H1 (cell line): ENCODE measurements around the gene CHRDL2. TPM values are rescaled to one million over a fixed set of nuclear protein-coding genes. Genes with fewer than 3 reads are reported as not detected.

Experiments
- CTCF ChIA-PET: fragments of 300-600 bp; sonication (Branson Sonifier 250); formaldehyde crosslinking; loops from one replicate; lab custom pipeline; 2021; ENCODE audit not compliant: partially characterized antibody; lab: Charles Lee
- POLR2A ChIA-PET: fragments of 300-600 bp; sonication (Branson Sonifier 250); formaldehyde crosslinking; loops from one replicate; lab custom pipeline; 2021; ENCODE audit warnings: inconsistent platforms; ENCODE audit not compliant: partially characterized antibody; lab: Charles Lee
- DNase-seq, 2 experiments: peaks; one replicate each; pipeline versions ENCODE4 v3.0.0 to v3.0.0-alpha.2; 2010 to 2022; ENCODE audit warnings: low spot score in 2 of 2, low read depth in 1 of 2, mixed read lengths in 1 of 2
- FAIRE-seq: peaks from 2 replicates; lab custom pipeline; 2011; peaks lifted over from hg19 to GRCh38; lab: Jason Lieb, UNC
- H2AFZ ChIP-seq: 2 replicates; pipeline ENCODE4 v1.8.1; 2012; ENCODE audit warnings: low read length, inconsistent platforms
- H2AK5ac ChIP-seq: 2 replicates; pipeline ENCODE4 v1.6.1; 2013; ENCODE audit warnings: low read depth, low read length
- H2BK120ac ChIP-seq: replicated peaks from 2 replicates; pipeline ENCODE3; 2013; ENCODE audit warnings: low read depth, low read length, inconsistent platforms
- H2BK12ac ChIP-seq: 2 replicates; pipeline ENCODE4 v1.6.1; 2013; ENCODE audit warnings: low read depth, low read length
- H2BK15ac ChIP-seq: 2 replicates; pipeline ENCODE4 v1.6.1; 2013; ENCODE audit warnings: low read length
- H2BK20ac ChIP-seq: 2 replicates; pipeline ENCODE4 v1.6.1; 2013; ENCODE audit warnings: low read length
- H2BK5ac ChIP-seq: 2 replicates; pipeline ENCODE4 v1.6.1; 2013; ENCODE audit warnings: low read depth, low read length
- H3K14ac ChIP-seq: 2 replicates; pipeline ENCODE4 v1.6.1; 2013; ENCODE audit warnings: inconsistent platforms; ENCODE audit not compliant: insufficient read length
- H3K18ac ChIP-seq: 2 replicates; pipeline ENCODE4 v1.6.1; 2013; ENCODE audit warnings: low read length; ENCODE audit errors: extremely low read depth
- H3K23ac ChIP-seq: 2 replicates; pipeline ENCODE4 v1.6.1; 2013; ENCODE audit warnings: inconsistent platforms; ENCODE audit not compliant: insufficient read length
- H3K23me2 ChIP-seq: 2 replicates; pipeline ENCODE4 v1.6.1; 2013; ENCODE audit warnings: low read depth, low read length
- H3K27ac ChIP-seq: 2 replicates; pipeline ENCODE4 v1.6.1; 2011; ENCODE audit warnings: low read depth, low read length, inconsistent platforms
- H3K27me3 ChIP-seq, 4 experiments: replicated peaks in 1 of 4; 1 replicate in 1 of 4; 2 replicates in 3 of 4; pipeline versions ENCODE4 v1.6.1 to v1.8.1; 2011 to 2013; ENCODE audit warnings: low read length in 3 of 4, mild to moderate bottlenecking in 3 of 4, inconsistent platforms in 2 of 4, mixed read lengths in 2 of 4, moderate library complexity in 1 of 4; ENCODE audit not compliant: control insufficient read depth in 3 of 4, insufficient read depth in 3 of 4; ENCODE audit errors: extremely low read depth in 1 of 4
- H3K36me3 ChIP-seq, 4 experiments: 2 replicates each; pipeline versions ENCODE4 v1.6.1 to v1.8.1; 2011 to 2013; ENCODE audit warnings: mild to moderate bottlenecking in 4 of 4, low read length in 3 of 4, moderate library complexity in 2 of 4, control low read depth in 1 of 4, inconsistent platforms in 1 of 4; ENCODE audit not compliant: insufficient read depth in 4 of 4, control insufficient read depth in 2 of 4
- H3K4ac ChIP-seq: replicated peaks from 2 replicates; pipeline ENCODE3; 2013; ENCODE audit warnings: low read length, low read depth, mixed read lengths, inconsistent platforms; ENCODE audit not compliant: insufficient read length
- H3K4me1 ChIP-seq, 4 experiments: replicated peaks in 1 of 4; 1 replicate in 1 of 4; 2 replicates in 3 of 4; pipeline versions ENCODE4 v1.6.1 to v1.8.1; 2011 to 2013; ENCODE audit warnings: low read length in 3 of 4, inconsistent platforms in 2 of 4, mixed read lengths in 1 of 4; ENCODE audit not compliant: insufficient read depth in 4 of 4, control insufficient read depth in 3 of 4
- H3K4me2 ChIP-seq, 2 experiments: 2 replicates each; pipeline versions ENCODE4 v1.6.1 to v1.8.1; 2011 to 2013; ENCODE audit warnings: low read depth in 2 of 2, low read length in 2 of 2, control low read depth in 1 of 2, inconsistent platforms in 1 of 2, mild to moderate bottlenecking in 1 of 2; ENCODE audit not compliant: insufficient read depth in 1 of 2
- H3K4me3 ChIP-seq, 4 experiments: fragments of 200-600, 300-600 bp in 1 of 4; sonication (generic), shearing (Covaris generic), sonication (Bioruptor Twin) in 1 of 4; 2 replicates each; pipeline versions ENCODE4 v1.5.1 to v1.8.1; 2011 to 2016; ENCODE audit warnings: low read length in 4 of 4, low read depth in 3 of 4, control low read depth in 2 of 4, inconsistent platforms in 2 of 4, mild to moderate bottlenecking in 2 of 4, mixed read lengths in 1 of 4, moderate library complexity in 1 of 4; ENCODE audit not compliant: insufficient read depth in 2 of 4; ENCODE audit errors: extremely low read depth in 1 of 4
- H3K56ac ChIP-seq: replicated peaks from 2 replicates; pipeline ENCODE3; 2013; ENCODE audit warnings: low read depth, mild to moderate bottlenecking, mixed read lengths, low read length, inconsistent platforms; ENCODE audit not compliant: insufficient read length
- H3K79me1 ChIP-seq: 2 replicates; pipeline ENCODE4 v1.6.1; 2013; ENCODE audit warnings: low read depth, low read length, control low read depth
- H3K79me2 ChIP-seq, 2 experiments: 2 replicates each; pipeline versions ENCODE4 v1.6.1 to v1.8.1; 2012 to 2013; ENCODE audit warnings: low read length in 2 of 2, mild to moderate bottlenecking in 2 of 2, inconsistent platforms in 1 of 2; ENCODE audit not compliant: insufficient read depth in 2 of 2, control insufficient read depth in 1 of 2
- H3K9ac ChIP-seq, 4 experiments: replicated peaks in 1 of 4; 1 replicate in 1 of 4; 2 replicates in 3 of 4; pipeline versions ENCODE4 v1.6.1 to v1.8.1; 2011 to 2013; ENCODE audit warnings: low read depth in 3 of 4, low read length in 3 of 4, control low read depth in 2 of 4, mild to moderate bottlenecking in 2 of 4, moderate library complexity in 2 of 4, inconsistent platforms in 1 of 4; ENCODE audit errors: extremely low read depth in 1 of 4
- H3K9me3 ChIP-seq, 2 experiments: 2 replicates each; pipeline versions ENCODE4 v1.6.1 to v1.8.1; 2012 to 2013; ENCODE audit warnings: mild to moderate bottlenecking in 2 of 2, moderate library complexity in 2 of 2, control low read depth in 1 of 2, inconsistent platforms in 1 of 2, low read depth in 1 of 2, low read length in 1 of 2, mixed read lengths in 1 of 2; ENCODE audit not compliant: insufficient read depth in 2 of 2
- H4K20me1 ChIP-seq, 2 experiments: replicated peaks in 1 of 2; 2 replicates each; pipeline versions ENCODE3 to v1.8.1; 2011 to 2013; ENCODE audit warnings: inconsistent platforms in 2 of 2, low read length in 2 of 2, mild to moderate bottlenecking in 1 of 2; ENCODE audit not compliant: insufficient read depth in 2 of 2, control insufficient read depth in 1 of 2
- H4K5ac ChIP-seq: 2 replicates; pipeline ENCODE4 v1.6.1; 2013; ENCODE audit warnings: low read length, low read depth, mixed read lengths, inconsistent platforms; ENCODE audit not compliant: insufficient read length
- H4K8ac ChIP-seq: 2 replicates; pipeline ENCODE4 v1.8.0; 2013; ENCODE audit warnings: mild to moderate bottlenecking, moderate library complexity, low read length, inconsistent platforms; ENCODE audit not compliant: insufficient read depth; ENCODE audit errors: extremely low read depth
- H4K91ac ChIP-seq: replicated peaks from 2 replicates; pipeline ENCODE3; 2013; ENCODE audit warnings: low read length, mixed read lengths, inconsistent platforms; ENCODE audit not compliant: insufficient read length
- EZH2 ChIP-seq: fragments of 200-600 bp; sonication (generic); IDR thresholded peaks from 2 replicates; pipeline ENCODE4 v1.7.1; 2012; ENCODE audit warnings: low read depth, mild to moderate bottlenecking, moderate library complexity, low read length, inconsistent platforms; ENCODE audit not compliant: severe bottlenecking
- JUN ChIP-seq: IDR thresholded peaks from 2 replicates; pipeline ENCODE4 v1.6.1; 2011; ENCODE audit warnings: low read depth, mild to moderate bottlenecking, improper control_type of control experiment, low read length
- TAF7 ChIP-seq: optimal IDR thresholded peaks from 2 replicates; pipeline ENCODE3; 2011; ENCODE audit warnings: low read depth, mild to moderate bottlenecking, inconsistent platforms, low read length, moderate library complexity, borderline replicate concordance
- WGBS, 2 experiments: shearing (Covaris generic) in 1 of 2; methylation state at CpG; one replicate each; pipeline versions ENCODE4 v1.1.6 to v1.1.7; 2013 to 2015; ENCODE audit warnings: low lambda C conversion rate in 2 of 2, mixed read lengths in 2 of 2, inconsistent platforms in 1 of 2, low coverage in 1 of 2, missing lambda C conversion rate in 1 of 2; ENCODE audit not compliant: insufficient replicate concordance in 2 of 2, insufficient coverage in 1 of 2, insufficient read length in 1 of 2; ENCODE audit errors: extremely low coverage in 1 of 2, missing lambda C conversion rate in 1 of 2; 5-methylcytosine and 5-hydroxymethylcytosine counted together
- polyA plus RNA-seq, 7 experiments: library from polyadenylated mRNA; depleted of rRNA in 3 of 7; stranded (reverse) in 5 of 7; unstranded in 2 of 7; fragments of >200 nt in 5 of 7; fragments of 200-250 nt in 2 of 7; gene quantifications; 1 replicate in 5 of 7; 2 replicates in 1 of 7; 4 replicates in 1 of 7; pipeline versions ENCODE4 v1.2.1 to v1.2.3, GENCODE V29; 2011 to 2013; ENCODE audit warnings: missing spikeins in 2 of 7, mixed read lengths in 2 of 7
- total RNA-seq: library from RNA; stranded (reverse); fragmentation: NEBNext Ultra II Directional; extraction: Animal tissue kit (Norgen Biotek cat#: 25700); gene quantifications from 2 replicates; pipeline ENCODE4 v1.2.1, GENCODE V29; 2021

Gene CHRDL2
- total and polyA plus RNA-seq, 2 of the 8 experiments (the other 6 are each of a cell fraction or from before 2014, with no cell fraction given) = 0.26 to 0.48 TPM

DNA sequence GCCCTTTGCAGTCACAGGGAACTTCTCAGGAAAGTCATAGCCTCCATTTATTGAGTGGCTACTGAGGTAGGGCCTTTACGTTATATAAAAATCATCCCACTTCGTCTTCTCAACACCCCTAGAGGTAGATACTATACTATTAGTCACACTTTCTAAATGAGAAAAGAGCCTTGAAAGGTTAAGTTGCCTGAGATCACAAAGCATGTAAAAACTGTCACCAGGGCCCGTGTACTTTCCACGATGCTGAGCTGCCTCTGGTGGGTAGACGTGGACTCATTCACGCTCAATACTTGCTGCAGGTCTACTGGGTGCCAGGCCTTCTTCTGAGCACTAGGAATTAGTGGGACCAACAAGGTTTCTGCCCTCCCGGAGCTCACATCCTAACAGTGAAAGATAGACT lies 16.3 kb downstream of the CHRDL2 start:
- Histone ChIP-seq H3K18ac (no peak overlapping the region), H4K20me1 (no peaks in the 10 kb centered on the region), H4K5ac (no peak overlapping the region), H3K14ac (no peak overlapping the region), H3K9me3 (no peaks in the 10 kb centered on the region), H2BK12ac (no peak overlapping the region), H3K4me3 (no peak overlapping the region), H3K4ac (no peak overlapping the region), H2AK5ac (no peak overlapping the region), H3K27me3 (no peaks in the 10 kb centered on the region), H2AFZ (no peak overlapping the region), H2BK15ac (no peak overlapping the region), H4K91ac (no peak overlapping the region), H3K4me2 (no peak overlapping the region), H3K23me2 (no peaks in the 10 kb centered on the region; the same call in 1 of the 2 replicates), H3K27ac (no peak overlapping the region), H3K36me3 (no peaks in the 10 kb centered on the region), H4K8ac (no peak overlapping the region), H3K4me1 (peaks cover 0 to 6% (median 3%) of the 10 kb centered on the region in 4 experiments; a peak in 3 of 7 replicates), H3K79me1 (no peaks in the 10 kb centered on the region), H2BK120ac (no peak overlapping the region), H2BK20ac (no peak overlapping the region), H3K9ac (no peak overlapping the region), H3K79me2 (no peaks in the 10 kb centered on the region), H2BK5ac (no peak overlapping the region), H3K56ac (no peak overlapping the region), H3K23ac (no peak overlapping the region)
- ChIA-PET CTCF (interaction anchor here (0.5 to 4.1 kb wide), 5 partner anchors 10 to 1322 kb away, joined by 3 to 30 read pairs (median 5); no protein-coding TSS in a partner anchor), POLR2A (no interaction called here)
- 92% methylated on average over 7 of the region's 7 CpGs; no CpG with 5 or more reads in 1 of the 2 experiments for WGBS, 2 experiments
- TF ChIP-seq JUN (no peak), TAF7 (no peak), EZH2 (no peak)
- FAIRE-seq (no peak), DNase-seq (no peak)
